ENCODE results near the gene UST.

The UST gene

DNA sequence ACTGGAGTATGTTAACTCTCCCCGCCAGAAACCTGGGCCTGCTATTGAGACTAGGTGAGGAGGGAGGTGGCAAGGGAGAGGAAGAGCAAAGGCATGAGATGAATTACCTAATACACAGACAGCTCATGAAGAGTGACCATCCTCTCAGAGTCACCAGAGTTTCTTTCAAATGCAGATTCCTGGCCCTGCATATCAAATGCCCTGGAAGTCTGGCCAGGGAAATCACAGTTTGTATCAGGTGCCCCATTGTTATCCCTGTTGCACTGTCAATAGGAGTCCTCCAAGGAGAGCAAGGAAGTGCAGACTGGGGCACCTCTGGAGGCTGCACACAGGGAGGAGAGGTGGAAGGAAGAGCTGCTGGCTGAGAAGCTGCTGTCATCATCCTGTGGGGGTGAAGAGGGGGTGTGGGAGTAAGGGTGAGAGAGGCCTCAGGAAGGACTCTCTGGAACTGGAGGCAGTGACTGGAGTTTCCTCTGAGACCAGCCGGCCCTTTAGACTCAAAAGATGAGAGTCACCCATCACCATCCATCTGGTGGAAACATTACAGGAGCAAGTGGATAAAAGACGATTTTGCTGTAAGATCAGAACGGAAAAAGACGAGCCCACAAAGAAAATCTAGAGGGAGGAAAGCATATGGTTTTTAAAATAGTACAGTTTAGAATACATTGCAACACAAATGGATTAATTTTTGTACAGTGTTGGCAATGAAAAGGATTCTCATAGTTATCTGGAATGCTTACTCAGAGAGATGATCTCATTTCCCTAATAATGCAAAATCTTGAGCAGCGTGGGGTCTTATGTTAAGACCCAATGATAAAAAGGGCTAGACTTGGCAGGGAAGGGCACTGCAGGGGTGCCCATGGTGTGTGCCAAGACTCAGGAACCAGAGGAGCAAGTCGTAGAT lies 268.1 kb downstream of the UST start:
- no peak for DNase-seq

DNA sequence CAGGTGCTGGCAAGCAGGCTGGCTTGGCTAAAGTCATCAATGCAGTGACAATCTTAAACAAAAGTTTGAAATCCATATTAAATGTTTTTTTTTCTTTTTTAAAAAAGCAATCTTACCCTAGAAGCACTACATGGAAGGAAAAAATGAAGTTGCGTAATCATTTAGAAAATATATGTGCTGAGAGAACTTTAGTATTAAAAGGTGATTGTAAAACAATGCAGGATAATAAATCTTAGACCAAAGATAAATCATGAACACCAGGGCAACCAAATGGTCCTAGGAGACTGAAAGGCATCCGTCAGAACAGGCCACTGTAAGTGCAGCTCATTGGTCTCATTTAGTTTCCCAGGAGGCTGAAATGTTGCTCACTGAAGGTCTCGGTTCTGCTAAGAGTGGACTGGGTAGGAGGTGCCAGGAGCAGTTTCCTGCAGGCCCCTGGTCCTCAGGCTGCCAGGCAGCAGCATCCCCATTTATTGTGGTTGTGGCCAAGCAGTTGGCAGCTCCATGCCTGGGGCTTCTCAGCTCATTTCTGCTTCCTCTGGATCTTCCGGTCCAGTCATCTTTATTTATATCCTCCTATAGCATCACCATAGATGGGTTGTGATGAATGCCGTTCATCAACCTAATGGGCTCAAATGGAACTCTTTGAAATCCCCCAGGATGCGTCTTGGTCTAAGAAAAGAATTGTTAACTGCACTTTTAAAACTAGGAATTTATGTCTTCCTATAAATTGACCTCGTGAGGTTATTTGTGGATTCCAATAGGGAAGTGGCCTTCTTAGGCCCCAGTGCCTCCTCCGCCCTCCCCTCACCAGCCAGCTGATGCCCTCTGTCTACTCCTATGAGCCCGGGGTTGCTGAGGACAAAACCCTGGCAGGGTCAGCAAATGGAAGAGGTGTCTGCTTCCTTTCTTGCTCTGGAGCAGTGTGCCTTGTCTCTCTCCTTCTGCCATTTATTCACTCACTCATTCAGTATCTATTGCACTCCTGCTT lies 269.0 kb downstream of the UST start:
- no peak for DNase-seq

DNA sequence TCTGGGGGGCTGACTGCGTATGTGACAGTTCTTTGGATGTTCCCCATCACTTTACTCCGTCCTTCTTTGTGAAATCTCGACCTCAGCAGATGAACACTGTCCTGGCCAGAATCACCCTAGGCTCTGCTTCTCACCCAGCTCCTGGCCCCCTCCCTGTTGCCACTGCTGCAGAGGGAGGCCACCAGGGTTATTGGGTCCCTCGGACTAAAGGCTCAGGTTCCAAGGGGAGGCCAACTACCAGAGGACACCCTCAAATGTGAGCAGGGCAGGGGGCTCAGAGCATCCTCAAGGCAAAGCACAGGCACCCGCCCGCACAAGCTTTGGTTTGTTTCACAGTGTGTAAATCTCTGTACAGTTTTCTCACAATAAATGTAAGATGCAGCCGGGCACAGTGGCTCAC lies 269.9 kb downstream of the UST start:
- no peak for DNase-seq

DNA sequence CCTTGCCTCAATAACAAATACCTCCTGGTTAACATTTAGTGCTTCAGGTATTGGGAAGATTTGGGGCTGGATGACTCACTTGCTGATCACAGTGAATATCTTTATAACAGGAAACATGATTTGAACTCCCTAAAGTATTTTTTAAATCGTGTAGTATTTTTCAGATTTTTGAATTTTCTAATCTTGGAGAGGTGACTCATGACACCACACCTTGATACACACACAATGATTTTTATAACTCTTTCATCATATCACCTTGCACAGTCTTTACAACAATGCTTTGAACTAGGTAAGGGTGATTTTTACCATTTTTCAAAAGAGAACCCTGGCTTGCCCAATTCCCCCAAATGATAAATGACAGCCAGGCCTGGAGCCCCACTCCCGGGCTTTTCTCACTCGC lies 273.5 kb downstream of the UST start:
- no peak for DNase-seq

DNA sequence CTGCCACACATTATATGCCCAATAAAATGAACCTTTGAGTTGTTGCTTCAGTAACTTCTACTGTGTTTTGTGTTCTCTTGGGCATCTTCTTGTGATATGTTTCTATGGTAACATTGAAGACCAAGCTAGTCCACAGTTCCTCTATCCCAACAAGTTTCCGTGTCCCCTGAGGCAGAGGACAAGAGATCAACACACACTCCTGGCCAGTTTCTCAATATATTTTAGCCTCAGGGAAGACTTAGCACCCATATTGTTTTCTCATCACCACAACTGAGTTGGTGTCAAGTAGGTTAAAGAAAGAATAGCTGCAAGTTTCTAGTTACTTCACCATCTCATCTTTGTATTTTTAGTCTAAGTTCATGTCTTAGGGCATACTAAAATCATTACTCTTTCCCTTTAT lies 277.5 kb downstream of the UST start:
- no peak for DNase-seq

DNA sequence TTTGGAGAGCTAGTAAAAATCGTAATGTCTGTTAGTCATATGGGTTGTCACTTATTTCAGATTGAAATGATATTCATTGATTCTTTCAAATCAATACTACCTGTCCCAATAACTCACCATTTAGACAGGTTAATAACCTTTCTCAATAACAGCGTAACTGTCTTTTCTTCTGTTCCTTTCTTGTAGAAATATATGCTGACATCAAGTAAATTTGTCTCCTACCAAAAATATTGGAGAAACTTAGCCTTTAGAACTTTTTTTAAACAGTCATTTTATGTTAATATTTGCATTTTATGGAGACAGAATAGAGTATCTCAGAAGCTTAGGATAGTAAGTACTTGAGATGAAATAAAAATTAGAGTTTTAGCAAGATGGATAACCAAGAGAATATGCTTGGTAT lies 278.2 kb downstream of the UST start:
- DNase-seq: no peak

DNA sequence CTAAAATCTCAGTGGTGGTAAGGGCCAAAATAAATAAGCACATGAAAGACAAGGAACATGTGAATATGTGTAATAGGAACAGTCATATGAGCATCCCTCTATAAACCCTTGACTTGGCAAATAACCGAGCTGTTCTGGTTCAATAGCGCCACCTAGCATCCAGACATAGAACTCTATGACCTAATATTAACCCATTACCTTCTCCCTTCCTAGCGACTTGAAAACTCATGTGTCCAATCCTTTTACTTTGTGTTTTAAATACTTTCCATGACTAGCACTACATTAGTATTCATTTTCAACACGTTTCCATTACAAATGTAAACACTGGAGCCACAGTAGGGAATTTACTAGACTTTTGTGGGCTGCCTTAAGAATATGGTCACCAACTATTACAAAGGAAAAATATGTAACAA lies 279.7 kb downstream of the UST start:
- DNase-seq: peak in 1 of 5 experiments; percentile 68

DNA sequence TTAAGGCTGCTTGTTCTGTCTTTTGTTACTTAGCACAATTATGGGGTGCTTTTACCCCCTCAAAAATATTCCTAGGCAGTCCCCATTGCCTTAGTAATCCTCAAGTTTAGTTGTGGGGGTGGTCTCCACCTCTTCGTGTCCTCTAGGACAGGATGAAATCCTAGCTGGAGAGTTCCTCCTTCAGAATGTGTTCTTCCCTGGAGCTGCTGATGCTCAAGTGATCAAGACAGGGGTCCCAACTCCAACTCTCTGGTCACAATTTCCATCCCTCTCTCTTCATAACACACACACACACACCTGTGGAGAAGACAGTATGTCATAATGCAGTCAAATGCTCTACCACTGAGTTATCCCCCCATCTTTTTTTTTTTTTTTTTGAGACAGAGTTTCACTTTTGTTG lies 280.7 kb downstream of the UST start:
- DNase-seq: no peak

DNA sequence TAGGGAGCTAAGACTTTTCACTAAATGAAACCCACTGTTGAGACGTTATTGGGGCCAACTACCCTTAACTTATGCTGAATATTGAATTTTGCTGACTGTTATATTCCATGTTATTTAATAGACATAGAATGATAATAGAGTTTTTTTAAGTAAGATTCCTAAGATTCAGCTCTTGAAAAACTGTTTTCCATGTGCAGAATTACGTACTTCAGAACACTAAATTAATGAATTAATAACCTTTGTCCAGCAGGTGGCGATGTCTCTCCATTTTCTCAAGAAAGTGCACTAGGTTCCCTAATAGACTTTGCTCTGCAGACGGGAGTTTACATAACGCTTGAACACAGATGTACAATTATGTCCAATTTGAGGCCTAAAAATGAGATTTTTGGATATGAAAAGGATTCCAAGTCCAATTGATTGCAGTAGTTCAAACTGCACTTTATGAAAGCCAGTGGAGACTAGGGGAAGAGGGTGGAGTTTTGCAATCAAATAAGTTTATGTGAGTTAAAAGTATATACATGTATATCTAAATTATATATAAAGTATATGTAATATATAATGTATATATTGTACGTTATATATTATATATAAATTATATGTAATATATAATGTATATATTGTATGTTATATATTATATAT lies 282.1 kb downstream of the UST start:
- DNase-seq: peak in 4 of 5 experiments; percentile 13 to 89 (median 50)

DNA sequence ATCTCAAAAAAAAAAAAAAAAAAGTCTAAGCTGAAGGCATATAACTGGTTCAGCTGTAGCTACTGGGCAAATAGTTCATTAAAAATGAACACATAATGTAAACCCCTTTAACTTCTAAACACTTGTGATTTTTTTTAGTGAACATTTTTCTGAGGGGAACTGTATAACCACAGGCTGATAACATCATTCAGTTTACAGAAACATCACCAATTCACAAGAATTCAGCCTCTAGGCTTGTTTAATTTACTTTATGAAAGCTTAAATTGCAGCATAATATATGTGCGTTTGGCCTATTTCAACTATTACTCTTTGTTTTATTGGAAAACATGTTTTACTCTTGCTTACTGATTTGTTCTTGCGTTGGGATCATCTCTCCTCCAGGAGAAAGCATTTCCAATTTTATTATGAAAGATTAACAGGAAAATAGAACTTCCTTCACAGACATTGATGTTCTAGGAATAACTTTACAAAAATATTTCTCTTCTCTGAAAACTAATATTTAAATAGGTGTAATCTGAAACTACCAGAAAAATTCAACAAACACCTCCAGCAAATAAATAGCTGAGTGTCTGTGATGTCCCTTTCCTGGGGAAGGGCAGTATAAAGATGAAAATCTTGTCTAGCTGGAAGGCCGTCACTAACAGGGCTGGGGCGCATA lies 284.5 kb downstream of the UST start:
- peak in 1 of 5 experiments; percentile 84 for DNase-seq

DNA sequence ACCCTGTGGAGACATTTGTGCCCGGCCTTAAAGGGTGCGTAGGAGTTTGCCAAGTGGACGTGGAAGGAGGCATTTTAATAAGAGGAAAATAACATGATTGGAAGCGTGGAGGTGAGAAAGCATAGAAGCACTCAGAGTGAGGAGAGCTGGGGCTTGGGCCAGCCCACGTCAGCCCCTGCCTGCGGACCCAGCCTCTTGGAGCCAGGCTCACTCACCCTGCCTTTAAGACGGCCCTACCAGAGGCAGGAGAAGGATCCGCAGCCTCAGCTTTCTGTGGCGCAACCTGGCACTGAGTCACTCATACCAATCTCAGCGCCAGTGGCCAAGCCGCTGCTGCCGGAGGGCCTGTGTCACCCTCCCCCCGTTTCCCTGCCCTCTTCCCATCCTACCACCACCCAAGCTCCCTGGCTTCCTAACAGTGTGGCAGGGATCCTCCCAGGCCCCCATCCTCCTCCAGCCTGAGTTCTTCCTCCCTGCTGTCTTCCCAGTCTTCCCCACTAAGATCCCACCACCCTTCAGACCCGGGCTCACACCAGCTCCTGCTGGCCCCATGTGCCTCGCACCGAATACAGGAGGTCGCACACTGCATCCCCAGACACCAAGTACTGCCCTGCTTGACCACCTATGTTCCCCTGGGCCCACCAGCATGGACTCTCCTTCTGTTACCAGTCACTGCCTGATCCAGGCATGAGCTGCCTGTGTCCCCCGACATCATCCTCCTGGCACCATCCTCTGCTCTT lies 285.2 kb downstream of the UST start:
- peak in 2 of 5 experiments; percentile 32 to 80 for DNase-seq

DNA sequence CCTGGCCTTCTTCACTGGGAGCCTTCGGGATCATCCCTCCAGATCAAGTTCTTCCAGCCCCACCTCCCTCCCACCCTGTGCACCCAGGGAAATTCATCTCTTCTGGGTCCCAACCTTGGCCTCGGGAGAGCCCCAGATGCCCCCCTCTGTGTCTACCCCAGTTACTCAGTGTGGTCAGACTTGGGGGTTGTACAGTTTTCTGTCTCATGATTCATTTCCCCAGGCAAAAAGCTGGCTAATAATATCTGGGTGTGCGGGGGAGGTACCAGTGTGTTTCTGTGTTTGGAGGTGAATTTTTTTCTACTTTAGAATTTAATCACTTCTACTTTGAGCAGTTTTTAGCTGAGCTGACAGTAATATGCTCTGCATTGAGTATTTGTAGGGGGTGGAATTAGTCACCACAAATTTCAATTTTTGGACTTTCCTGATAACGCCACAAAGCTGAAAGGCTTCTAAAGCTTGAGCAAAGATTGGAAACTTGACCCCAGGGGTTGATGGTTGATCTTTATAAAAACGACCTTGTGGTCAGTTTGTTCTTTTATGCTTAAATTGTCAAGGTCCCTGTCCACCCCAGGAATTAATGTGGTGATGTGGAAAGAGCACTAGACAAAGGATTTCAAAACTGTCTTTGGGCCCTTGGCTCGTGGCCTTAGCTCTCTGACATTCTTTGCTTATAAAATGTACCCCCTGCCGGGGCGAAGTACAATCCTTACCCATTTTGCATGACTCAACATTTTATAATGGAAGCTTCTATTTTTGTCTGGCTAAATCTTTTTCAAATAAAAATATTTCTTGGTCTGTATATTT lies 286.0 kb downstream of the UST start:
- DNase-seq: peak in 2 of 5 experiments; percentile 52 to 88

DNA sequence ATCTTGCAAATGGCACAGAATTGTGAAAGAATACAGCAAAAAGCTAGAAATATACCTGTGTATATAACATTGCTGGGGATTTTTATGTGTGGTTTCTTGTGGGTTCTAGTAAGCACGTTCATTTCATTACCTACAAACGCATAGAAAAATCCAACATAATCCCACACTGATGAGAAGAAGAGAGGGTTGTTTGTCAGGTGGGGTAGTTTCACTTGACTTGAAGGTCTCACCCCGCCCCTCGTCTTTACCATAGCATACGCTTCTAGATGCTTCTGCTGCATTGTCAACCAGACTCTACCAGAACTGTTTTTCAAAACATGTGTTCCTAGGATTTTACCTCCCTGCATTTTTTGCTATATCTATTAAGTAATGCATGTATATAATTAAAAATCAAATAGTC lies 286.6 kb downstream of the UST start:
- peak in 1 of 5 experiments; percentile 85 for DNase-seq

DNA sequence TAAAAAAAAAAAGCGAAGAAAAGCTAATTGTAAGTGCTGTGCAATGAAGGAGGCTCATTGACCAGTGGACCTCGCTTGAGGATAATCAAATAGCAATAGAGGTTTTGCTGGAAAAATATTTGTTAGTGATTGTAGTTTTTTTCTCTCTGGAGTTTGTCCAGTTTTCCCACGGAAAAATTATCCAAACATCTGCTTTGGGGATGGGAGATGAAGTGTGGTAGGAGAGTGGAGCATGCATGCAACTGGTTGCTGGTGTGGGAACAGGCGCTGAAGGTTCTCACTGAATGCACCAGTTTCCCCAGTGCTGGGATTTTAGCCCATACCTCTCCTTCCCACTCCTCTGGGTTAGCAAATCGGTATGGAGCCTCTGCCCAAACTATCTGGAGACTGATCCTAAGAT lies 288.9 kb downstream of the UST start:
- DNase-seq: no peak

DNA sequence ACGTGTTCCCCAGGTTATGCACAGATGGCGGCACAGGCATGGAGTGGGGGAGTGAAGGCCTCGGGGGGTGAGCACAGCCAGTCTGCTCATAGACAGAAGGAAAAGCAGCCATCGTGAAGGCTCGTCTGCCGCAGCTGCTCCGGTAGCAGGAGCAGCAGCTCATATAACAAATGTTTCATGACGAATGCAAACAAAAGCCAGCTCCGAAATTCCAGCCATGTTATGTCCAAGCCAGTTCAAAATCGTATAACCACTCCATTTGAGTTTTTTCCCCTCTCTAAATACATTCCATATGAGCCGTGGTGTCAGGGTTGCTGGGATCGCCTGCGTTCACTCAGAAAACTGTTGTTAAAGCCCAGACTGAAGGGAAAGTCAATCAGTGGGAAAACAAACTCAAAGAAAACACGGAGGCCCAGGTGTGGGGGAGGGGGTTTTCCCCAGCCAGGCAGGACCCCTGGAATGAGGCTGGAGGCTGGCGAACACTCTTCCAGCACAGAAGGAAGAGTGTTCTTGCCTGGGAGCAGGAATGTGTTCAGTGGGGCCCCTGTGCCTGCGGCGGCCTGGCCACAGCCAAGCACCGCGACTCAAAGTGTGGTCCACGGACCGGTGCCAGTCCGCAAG lies 290.3 kb downstream of the UST start:
- DNase-seq: no peak

DNA sequence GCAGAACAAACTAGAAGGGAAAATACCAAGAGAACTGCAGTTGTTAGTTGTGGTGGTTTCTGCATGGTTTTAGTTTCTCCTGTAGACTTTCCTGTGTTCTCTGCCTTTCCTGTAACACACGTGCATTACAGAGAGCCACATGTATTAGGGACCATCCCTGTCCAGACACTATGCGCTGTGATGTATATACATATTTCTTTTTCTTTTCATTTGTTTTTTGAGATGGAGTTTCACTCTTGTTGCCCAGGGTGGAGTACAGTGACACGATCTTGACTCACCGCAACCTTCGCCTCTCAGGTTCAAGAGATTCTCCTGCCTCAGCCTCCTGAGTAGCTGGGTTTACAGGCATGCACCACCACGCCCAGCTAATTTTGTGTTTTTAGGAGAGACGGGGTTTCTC lies 292.2 kb downstream of the UST start:
- peak in 1 of 5 experiments; percentile 28 for DNase-seq

DNA sequence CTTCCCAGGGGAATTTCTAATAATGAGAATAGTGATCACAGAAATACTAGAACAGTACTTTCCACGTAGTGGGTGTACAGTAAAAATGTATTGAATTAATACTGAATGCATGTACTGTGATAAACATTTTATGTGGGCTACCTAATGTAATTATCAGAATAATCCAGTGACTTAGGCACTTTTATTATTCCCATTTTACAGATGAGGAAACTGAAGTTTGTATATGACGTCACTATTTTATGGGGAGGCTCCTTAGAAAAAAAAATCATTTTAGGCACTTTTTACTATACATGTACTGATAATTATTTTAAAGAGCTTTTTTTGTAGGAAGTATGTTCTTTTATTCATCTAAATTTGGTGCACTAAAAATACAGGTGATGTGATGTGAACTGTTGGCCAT lies 295.1 kb downstream of the UST start:
- no peak for DNase-seq

DNA sequence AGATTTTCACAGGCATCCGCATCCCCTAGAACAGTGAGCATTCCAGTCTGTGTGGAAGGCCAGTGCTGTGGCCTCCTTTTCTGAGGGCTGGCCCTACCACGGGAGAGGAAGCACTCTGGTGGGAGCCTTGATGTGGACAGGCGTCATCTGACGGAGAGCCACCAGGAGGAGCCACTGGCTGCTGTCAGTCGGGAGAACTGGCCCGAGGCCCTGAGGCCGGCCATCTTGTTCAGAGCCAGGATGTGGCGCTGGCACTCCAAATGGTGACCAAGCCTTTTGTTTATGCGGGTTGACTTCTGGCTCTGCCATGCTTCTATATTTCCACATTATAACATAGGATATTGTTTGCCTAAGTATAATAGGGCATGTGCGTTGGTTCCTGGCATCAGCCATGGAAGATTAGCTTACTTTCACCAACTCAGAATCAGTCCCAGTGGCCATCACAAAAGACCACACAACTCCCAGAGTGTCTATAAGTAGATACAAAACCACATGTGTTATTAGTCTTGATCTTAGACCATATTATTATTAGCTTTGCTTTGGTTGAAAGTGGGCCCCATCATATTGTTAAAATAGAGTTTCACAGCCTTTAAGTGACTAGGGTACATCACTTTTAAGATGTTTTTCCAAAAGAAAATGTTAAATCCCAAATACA lies 296.8 kb downstream of the UST start:
- peak in 1 of 5 experiments; percentile 45 for DNase-seq

DNA sequence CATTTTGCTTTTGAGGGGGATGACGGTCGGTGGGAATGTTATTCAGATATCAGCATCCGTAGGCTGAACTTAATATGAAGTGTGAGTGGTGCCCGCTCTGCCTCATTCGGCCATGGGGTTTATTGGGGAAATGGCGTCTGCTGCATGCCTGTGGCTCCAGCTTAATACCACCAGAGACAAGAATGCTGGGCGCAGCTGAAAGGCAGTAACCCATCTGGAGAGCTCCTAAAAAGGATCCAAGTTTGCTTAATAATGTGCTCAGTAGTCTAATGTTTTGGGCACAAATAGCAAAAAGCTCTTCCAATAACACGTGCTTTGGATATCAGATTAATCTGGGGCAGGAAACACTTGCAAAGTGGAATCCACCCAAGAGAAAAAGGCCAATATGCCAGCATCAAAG lies 297.7 kb downstream of the UST start:
- no peak for DNase-seq

DNA sequence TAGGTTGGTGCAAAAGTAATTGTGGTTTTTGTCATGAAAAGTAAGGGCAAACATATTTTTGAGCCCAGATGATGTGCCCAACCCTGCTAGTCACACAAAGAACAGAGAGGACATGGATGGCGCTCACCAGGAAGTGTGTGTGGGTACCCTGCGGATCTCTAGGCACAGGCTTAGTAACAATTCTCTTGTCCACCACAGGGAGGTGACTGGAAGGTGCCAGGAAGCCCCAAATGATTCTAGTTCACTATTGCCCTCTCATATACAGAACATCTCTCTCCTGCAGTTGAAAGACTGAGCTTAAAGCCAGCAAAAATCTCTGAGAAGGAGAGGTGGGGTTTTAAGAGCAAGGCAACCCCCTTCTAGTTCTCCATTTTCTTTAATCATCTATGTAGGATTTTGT lies 298.6 kb downstream of the UST start:
- DNase-seq: peak in 1 of 5 experiments; percentile 77

All from T-helper 2 cell (primary cell).